OCI-M2 (cell line): ENCODE data around the gene DDX17.

ENCODE experiments used
- DNase-seq: peaks from one replicate; lab custom pipeline; 2025; ENCODE audit not compliant: unreplicated experiment; lab: John Stamatoyannopoulos, UW

Gene DDX17

DNA sequence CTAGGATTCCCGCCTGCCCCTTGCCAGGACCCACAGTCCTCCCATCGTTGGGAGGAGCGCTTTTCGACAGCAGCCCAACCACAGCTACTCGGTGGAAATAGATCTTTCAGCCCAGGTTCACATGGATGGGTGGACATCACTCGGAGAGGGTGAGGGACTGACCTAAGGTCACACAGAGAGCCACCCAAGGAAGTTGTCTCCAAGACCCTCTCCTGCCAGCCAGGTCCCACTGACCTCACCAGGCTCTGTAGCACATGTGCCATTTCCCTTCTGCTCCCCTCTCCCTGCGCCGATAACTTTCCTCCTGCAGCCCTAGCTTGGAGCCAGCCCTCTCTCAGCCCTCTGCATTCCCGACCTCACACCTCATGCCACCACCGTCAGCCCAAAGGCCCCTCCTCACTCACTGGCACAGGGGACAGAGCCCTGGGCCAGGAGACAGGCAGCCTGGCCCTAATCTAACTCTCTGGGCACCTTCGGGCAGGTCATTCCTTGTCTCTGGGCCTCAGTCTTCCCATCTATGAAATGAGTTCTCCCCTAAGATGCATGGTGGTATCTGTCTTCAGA, 55.8 kb downstream of the DDX17 start:
- no peak for DNase-seq

- no peak for DNase-seq
Measured at GRCh38 chr22:38449776-38450175, 56.3 kb downstream of the DDX17 start.

DNA sequence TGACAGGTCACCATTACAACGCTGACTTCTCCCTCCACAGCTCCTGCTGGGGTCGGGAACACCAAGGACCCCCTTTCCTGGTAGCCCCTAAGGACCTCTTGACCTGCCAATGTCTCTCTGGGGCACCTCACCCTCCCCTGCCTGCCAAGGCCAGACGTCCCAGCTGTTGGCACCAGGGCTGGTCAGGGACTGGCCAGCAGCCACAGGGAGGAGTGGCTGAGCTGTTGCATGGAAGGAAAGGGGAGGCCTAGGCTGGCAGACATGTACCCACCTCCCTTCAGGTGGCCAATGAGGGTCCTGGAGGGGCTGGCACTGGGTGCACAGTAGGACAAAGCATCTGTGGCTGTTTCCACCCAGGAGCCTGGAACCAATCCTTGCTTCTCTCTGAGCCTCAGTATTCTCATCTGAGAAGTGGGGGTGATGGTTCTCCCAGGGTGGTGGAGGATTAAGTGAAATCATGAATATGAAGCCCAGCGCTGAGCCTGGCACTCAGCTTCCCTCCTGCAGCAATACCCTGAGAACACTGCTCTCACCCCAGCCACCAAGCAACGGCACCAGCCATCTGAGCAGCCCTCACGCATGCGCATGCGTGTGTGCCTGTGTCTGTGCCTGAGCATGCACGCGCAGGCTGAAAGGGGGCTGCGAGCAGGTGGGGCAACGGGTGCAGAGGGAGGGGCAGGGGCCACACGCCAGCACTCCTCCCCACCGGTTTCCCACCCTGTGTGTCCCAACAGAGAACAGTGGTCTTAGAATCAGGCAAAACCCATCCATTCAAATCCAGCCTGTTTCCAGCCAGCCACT, 57.0 kb downstream of the DDX17 start:
- DNase-seq, result no peak

DNA sequence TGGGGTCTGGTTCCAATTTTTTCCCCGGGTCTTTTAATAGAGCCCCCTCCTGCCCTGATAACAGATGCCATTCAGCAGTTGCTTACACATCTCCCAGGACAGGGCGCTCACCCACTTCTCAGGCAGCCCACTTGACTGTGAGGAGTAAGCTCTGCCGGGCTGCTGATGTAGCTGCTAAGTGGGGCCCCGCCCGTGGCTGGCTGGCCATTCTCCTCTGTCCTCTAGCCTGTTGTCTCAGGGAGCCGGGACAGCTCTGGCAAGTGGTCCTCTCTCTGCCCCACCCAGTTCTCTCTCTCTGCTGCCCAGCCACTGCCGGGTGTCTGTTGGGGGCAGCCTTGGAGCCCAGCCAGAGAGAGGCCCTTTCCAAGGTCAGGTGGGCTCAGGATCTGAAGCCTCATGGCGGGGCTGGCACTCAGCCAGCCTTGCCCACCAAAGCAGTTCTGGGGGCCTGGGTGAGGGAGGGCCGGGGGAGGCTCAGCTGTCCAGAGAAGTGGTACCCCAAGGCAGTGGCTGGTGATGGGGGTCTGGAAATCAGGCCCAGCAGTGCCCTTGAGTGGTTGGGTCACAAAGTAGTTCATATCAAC, 60.0 kb downstream of the DDX17 start:
- DNase-seq, result no peak

DNA sequence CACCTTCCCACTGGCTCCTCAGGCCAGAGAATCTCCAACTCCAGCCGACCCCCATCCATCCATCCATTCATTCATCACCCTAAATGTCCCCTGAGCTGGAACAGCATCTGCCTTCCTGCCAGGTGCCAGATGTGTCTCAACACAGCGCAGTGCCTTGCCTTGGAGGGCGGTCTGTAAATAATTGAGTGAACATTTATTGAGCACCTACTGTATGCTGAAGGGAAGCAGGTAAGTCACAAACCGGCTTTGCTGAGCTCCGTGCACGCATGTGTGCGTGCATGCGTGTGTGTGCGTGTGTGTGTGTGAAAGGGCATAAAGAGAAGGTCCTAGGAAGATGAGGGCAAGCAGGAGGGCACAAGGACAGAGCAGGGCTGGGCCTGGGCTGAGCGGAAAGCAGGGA, 61.3 kb downstream of the DDX17 start:
- DNase-seq, result no peak

DNA sequence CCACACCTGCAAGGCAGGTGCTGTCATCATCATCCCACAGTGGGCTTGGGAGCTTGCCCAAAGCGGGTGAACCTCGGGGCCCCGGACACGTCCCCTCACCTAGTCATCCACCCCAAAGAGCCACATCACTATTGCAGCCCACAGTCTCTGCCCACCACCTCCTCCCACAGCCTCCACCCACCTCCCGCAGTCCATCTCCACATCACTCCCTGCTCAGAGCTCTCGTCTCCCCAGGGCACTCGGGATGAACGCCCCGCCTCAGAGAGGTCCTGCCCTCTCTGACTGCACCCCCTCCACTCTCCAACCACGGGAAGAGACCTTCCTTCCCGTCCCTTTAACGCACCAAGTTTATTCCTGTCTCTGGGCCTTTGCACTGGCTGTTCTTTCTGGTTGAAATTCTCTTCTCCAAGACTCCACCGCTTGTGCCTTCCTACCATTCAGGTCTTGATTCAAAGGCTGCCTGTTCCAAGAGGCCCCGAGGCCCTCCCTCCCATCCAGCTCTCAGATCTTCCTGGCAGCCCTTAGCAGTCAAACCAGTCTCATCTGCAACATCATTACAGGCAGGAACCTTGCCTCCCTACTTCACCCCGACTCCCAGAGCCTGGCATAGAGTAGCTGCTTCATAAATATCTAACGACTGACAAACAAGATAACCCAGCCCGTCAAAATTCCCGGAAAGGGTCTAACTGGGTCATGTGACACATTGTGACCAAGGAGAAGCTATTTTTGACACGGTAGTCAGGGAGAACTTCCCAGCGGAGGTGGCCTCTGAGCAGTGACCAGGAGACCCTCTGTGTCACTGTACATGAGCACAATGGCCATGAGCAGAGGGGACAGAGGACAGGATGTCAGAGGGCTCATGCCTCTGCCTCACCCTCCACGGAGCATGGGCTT, 62.2 kb downstream of the DDX17 start:
- DNase-seq, result no peak

DNA sequence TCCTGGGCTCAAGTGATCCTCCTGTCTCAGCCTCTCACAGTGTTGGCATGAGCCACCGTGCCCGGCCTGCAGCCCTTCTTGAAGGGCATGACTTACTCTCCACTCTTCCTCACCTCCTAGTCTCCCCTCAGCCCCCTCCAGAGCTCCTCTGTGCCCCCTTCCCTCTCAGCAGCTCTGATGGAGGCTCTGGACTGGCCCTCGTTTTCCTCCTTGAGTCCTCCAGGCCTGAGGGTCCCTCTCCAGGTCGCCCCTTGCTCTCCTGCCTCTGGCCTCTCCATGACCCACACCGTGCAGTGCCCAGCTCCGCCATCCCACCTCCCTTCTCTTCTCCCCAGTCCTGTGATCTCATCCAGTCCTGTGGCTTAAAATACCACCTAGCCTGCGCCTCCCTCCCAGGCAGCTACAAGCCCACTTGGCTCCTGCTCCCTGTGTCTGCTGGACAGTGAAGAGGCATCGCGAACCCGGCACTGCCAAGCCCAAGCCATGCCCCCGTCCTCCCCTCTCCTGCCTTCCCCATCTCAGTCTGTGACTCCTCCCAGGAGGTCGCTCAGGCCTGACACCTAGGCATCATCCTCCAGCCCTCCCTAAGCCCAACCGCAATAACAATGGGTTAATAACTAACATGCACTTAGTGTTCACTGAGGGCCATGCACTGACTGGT, 63.0 kb downstream of the DDX17 start:
- DNase-seq, result no peak

GRCh38 chr22:38441620-38442287, 64.4 kb downstream of the DDX17 start:
- no peak for DNase-seq

GRCh38 chr22:38440747-38441350, 65.3 kb downstream of the DDX17 start:
- DNase-seq, result no peak

GRCh38 chr22:38437416-38437815, 68.7 kb downstream of the DDX17 start:
- no peak for DNase-seq

- DNase-seq, result no peak
Measured at GRCh38 chr22:38436629-38437395, 69.3 kb downstream of the DDX17 start.

DNA sequence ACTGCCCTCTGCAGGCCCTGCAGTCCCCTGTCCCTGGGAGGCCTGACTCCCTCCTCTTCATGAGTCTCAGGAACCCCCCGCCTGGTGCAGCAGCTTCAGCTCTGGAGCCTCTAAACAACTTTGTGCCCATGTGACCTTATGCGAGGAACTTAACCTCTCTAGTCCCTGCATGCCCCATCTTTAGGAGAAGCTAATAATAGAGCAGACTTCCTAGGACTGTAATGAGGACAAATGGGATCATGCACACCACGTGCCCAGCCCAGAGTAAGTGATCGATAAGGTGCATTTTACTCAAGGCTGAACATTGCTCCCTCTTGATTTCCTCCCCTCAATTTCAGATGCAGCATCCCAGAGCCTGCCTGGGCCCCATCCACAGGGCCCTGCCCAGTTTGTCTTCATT, 70.1 kb downstream of the DDX17 start:
- DNase-seq, result no peak

DNA sequence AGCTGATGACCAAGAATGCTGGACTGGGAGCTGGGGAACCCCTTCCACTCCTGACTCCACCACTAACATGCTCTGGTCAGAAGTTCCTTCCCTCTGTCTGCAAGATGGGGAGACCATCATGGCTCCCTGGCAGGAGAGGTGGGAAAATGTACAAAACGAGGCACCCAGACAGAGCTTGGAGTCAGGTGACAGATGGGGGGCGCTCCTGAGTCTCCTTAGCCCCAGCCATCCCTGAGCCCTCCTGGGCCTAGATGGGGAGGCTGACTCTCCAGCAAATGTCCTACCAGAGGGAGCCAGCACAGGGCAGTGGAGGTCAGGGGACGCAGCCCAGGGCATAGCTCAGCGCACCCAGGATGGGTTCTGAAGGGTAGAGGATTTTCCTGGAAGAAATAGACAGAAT, 71.1 kb downstream of the DDX17 start:
- no peak for DNase-seq

- no peak for DNase-seq
Measured at GRCh38 chr22:38433871-38434270, 72.2 kb downstream of the DDX17 start.
